Common myeloid progenitor, CD34-positive (primary cell): ENCODE results near the gene CSE1L.

Source experiments
- CTCF ChIA-PET: fragments of 350-600 bp; sonication (Branson Sonifier 250); formaldehyde crosslinking; loops from one replicate; lab custom pipeline; 2021; ENCODE audit warnings: antibody characterized with exemption; lab: Charles Lee
- POLR2A ChIA-PET: fragments of 350-600 bp; sonication (Branson Sonifier 250); formaldehyde crosslinking; loops from one replicate; lab custom pipeline; 2021; ENCODE audit warnings: antibody characterized with exemption; lab: Charles Lee
- DNase-seq, 3 donors: peaks; one replicate each; pipeline versions ENCODE4 v3.0.0 to v3.0.0-alpha.2; 2013
- H3K27ac ChIP-seq, 2 experiments: 1 replicate in 1 of 2; 2 replicates in 1 of 2; pipeline ENCODE4 v1.7.0; 2013; ENCODE audit warnings: inconsistent platforms in 2 of 2, low read length in 2 of 2, mild to moderate bottlenecking in 2 of 2, low read depth in 1 of 2, moderate library complexity in 1 of 2; ENCODE audit not compliant: severe bottlenecking in 2 of 2, insufficient read depth in 1 of 2, poor library complexity in 1 of 2
- H3K27me3 ChIP-seq, 5 experiments: replicated peaks in 2 of 5; 1 replicate in 3 of 5; 2 replicates in 2 of 5; pipeline versions ENCODE4 v1.6.1 to v1.7.0; 2013; ENCODE audit warnings: low read length in 4 of 5, mild to moderate bottlenecking in 2 of 5, moderate library complexity in 2 of 5, inconsistent platforms in 1 of 5; ENCODE audit not compliant: insufficient read depth in 5 of 5, control insufficient read depth in 4 of 5
- H3K36me3 ChIP-seq, 4 experiments: 1 replicate in 2 of 4; 2 replicates in 2 of 4; pipeline versions ENCODE4 v1.6.1 to v1.7.0; 2013; ENCODE audit warnings: low read length in 3 of 4, control low read depth in 1 of 4, mild to moderate bottlenecking in 1 of 4; ENCODE audit not compliant: control insufficient read depth in 4 of 4, insufficient read depth in 4 of 4
- H3K4me1 ChIP-seq, 4 experiments: 1 replicate in 3 of 4; 2 replicates in 1 of 4; pipeline versions ENCODE4 v1.6.1 to v1.7.1; 2013; ENCODE audit warnings: low read length in 3 of 4, mild to moderate bottlenecking in 3 of 4, control low read depth in 1 of 4, inconsistent platforms in 1 of 4, moderate library complexity in 1 of 4; ENCODE audit not compliant: control insufficient read depth in 4 of 4, insufficient read depth in 4 of 4; ENCODE audit errors: control extremely low read depth in 1 of 4
- H3K4me3 ChIP-seq, 7 experiments: 1 replicate in 4 of 7; 2 replicates in 3 of 7; pipeline versions ENCODE4 v1.5.1 to v1.7.0; 2013; ENCODE audit warnings: mild to moderate bottlenecking in 7 of 7, low read length in 6 of 7, moderate library complexity in 6 of 7, inconsistent platforms in 2 of 7, low read depth in 2 of 7, control low read depth in 1 of 7; ENCODE audit not compliant: insufficient read depth in 4 of 7, control insufficient read depth in 1 of 7; ENCODE audit errors: extremely low read depth in 1 of 7
- H3K9me3 ChIP-seq, 5 experiments: 1 replicate in 4 of 5; 2 replicates in 1 of 5; pipeline versions ENCODE4 v1.6.1 to v1.7.1; 2013; ENCODE audit warnings: low read length in 4 of 5, mild to moderate bottlenecking in 2 of 5, inconsistent platforms in 1 of 5, low read depth in 1 of 5, moderate library complexity in 1 of 5; ENCODE audit not compliant: control insufficient read depth in 4 of 5, insufficient read depth in 2 of 5; ENCODE audit errors: control extremely low read depth in 1 of 5
- WGBS: methylation state at CpG from one replicate; pipeline ENCODE4 v1.1.5; 2013; ENCODE audit not compliant: insufficient coverage; 5-methylcytosine and 5-hydroxymethylcytosine counted together

Gene CSE1L

GRCh38 chr20:49034070-49034732, 11.9 kb upstream of the CSE1L start:
- Histone ChIP-seq H3K27me3 (peaks cover 0 to 3% (median 0%) of the 10 kb centered on the region in 5 experiments), H3K9me3 (no peaks in the 10 kb centered on the region), H3K4me1 (peaks cover 15 to 20% (median 18%) of the 10 kb centered on the region in 4 experiments), H3K27ac (no peak overlapping the region), H3K36me3 (peaks cover 6 to 50% (median 29%) of the 10 kb centered on the region in 4 experiments), H3K4me3 (no peak overlapping the region)
- 100% methylated on average over 5 of the region's 7 CpGs for WGBS
- POLR2A ChIA-PET = no interaction called here
- CTCF ChIA-PET = no interaction called here
- no peak for DNase-seq

- peak; percentile 89 to 95 (median 94) for DNase-seq
- no peak overlapping the region for H3K27ac ChIP-seq
- H3K27me3 ChIP-seq = peaks cover 0 to 3% (median 0%) of the 10 kb centered on the region in 5 experiments
- peak overlapping the region in 3 of 7 experiments; percentile 22 to 42 (median 26) for H3K4me3 ChIP-seq
- H3K9me3 ChIP-seq = no peaks in the 10 kb centered on the region
- WGBS = 0% methylated on average over 2 of the region's 3 CpGs
- POLR2A ChIA-PET = interaction anchor here (1.0 kb wide), 2 partner anchors 8 to 25 kb away, joined by 5 read pairs; partner anchors contain the start of gene CSE1L
- CTCF ChIA-PET = interaction anchor here (2.0 kb wide), 1 partner anchor 10 kb away, joined by 9 read pairs; no protein-coding TSS in a partner anchor
- peaks cover 4 to 27% (median 14%) of the 10 kb centered on the region in 4 experiments for H3K36me3 ChIP-seq
- peaks cover 15 to 20% (median 18%) of the 10 kb centered on the region in 4 experiments for H3K4me1 ChIP-seq
Measured at GRCh38 chr20:49037962-49038387, 8.1 kb upstream of the CSE1L start.

GRCh38 chr20:49039854-49040253, 6.3 kb upstream of the CSE1L start:
- peaks cover 0 to 9% (median 2%) of the 10 kb centered on the region in 4 experiments for H3K36me3 ChIP-seq
- H3K27ac ChIP-seq = no peak overlapping the region
- CTCF ChIA-PET = no interaction called here
- peaks cover 15 to 20% (median 18%) of the 10 kb centered on the region in 4 experiments for H3K4me1 ChIP-seq
- peaks cover 0 to 3% (median 0%) of the 10 kb centered on the region in 5 experiments for H3K27me3 ChIP-seq
- WGBS = 93% methylated on average over 2 of the region's 5 CpGs
- no peak overlapping the region for H3K4me3 ChIP-seq
- POLR2A ChIA-PET = no interaction called here
- no peak for DNase-seq
- H3K9me3 ChIP-seq = no peaks in the 10 kb centered on the region

GRCh38 chr20:49043000-49043399, 3.1 kb upstream of the CSE1L start:
- no peak for DNase-seq
- peaks cover 8 to 31% (median 26%) of the 10 kb centered on the region in 4 experiments for H3K4me1 ChIP-seq
- H3K36me3 ChIP-seq = no peaks in the 10 kb centered on the region
- H3K27ac ChIP-seq = no peak overlapping the region
- H3K9me3 ChIP-seq = no peaks in the 10 kb centered on the region
- ChIA-PET POLR2A (interaction anchor here (0.7 kb wide), 1 partner anchor 11 kb away, joined by 4 read pairs; no protein-coding TSS in a partner anchor), CTCF (interaction anchor here (1.0 kb wide), 1 partner anchor 10 kb away, joined by 3 read pairs; no protein-coding TSS in a partner anchor)
- no peak overlapping the region for H3K4me3 ChIP-seq
- 100% methylated on average over 5 of the region's 5 CpGs for WGBS
- no peaks in the 10 kb centered on the region for H3K27me3 ChIP-seq

GRCh38 chr20:49045440-49046086, 549 bp upstream of the CSE1L start:
- H3K27me3 ChIP-seq = no peaks in the 10 kb centered on the region
- CTCF ChIA-PET = interaction anchor here (0.8 to 2.3 kb wide), 4 partner anchors 12 to 16 kb away, joined by 3 to 7 read pairs (median 3); no protein-coding TSS in a partner anchor
- peak overlapping the region in 1 of 2 experiments; percentile 89 for H3K27ac ChIP-seq
- peaks cover 3 to 23% (median 18%) of the 10 kb centered on the region in 4 experiments for H3K4me1 ChIP-seq
- peaks cover 0 to 19% (median 3%) of the 10 kb centered on the region in 4 experiments for H3K36me3 ChIP-seq
- peak overlapping the region; percentile 65 to 100 (median 92) for H3K4me3 ChIP-seq
- no peaks in the 10 kb centered on the region for H3K9me3 ChIP-seq
- 1% methylated on average over 12 of the region's 12 CpGs for WGBS
- DNase-seq = peak; percentile 20 to 74 (median 72)
- POLR2A ChIA-PET = interaction anchor here (1.0 to 1.4 kb wide), 2 partner anchors 8 to 9 kb away, joined by 3 to 5 read pairs; no protein-coding TSS in a partner anchor

- DNase-seq = no peak
- 100% methylated on average over 1 of the region's 1 CpG for WGBS
- Histone ChIP-seq H3K27ac (no peak overlapping the region), H3K4me3 (no peak overlapping the region), H3K36me3 (peaks cover 3 to 47% (median 6%) of the 10 kb centered on the region in 4 experiments), H3K27me3 (no peaks in the 10 kb centered on the region), H3K9me3 (no peaks in the 10 kb centered on the region), H3K4me1 (peaks cover 0 to 16% (median 7%) of the 10 kb centered on the region in 4 experiments)
- ChIA-PET CTCF (interaction anchor here (0.6 kb wide), 1 partner anchor 9 kb away, joined by 3 read pairs; no protein-coding TSS in a partner anchor), POLR2A (no interaction called here)
Measured at GRCh38 chr20:49052334-49052733, 6.2 kb downstream of the CSE1L start.
